K562 (cell line): ENCODE results near the gene SRI. TPM values are rescaled to one million over a fixed set of nuclear protein-coding genes. Genes with fewer than 3 reads are reported as not detected.

Experiments used
- ATAC-seq: fragments of 200-7000 bp; cut with Tn5 transposase; 3 replicates; pipeline ENCODE4 v1.9.1; 2020; ENCODE audit warnings: moderate library complexity
- BruUV-seq: library from RNA; stranded (reverse); fragments of 400-500 nt; replicated peaks from 2 replicates; lab custom pipeline; 2021; lab: Mats Ljungman, UMichigan
- CTCF ChIA-PET: fragments of 300-600 bp; formaldehyde crosslinking; extraction: SDS; loops from one replicate; lab custom pipeline; 2021; ENCODE audit warnings: low intra/inter-chr PET ratio; lab: Yijun Ruan, JAX
- POLR2A ChIA-PET: fragments of 300-600, 350-650 bp; sonication (Branson Sonifier 250); formaldehyde crosslinking; extraction: SDS; loops from one replicate; lab custom pipeline; 2021; ENCODE audit warnings: antibody characterized with exemption, inconsistent platforms; lab: Yijun Ruan, JAX
- DNase-seq, 4 experiments: peaks; one replicate each; pipeline versions ENCODE4 v3.0.0 to v3.0.0-alpha.2; 2011 to 2018; ENCODE audit warnings: low spot score in 3 of 4, mixed read lengths in 3 of 4; ENCODE audit errors: extremely low read depth in 1 of 4
- FAIRE-seq: peaks from 2 replicates; lab custom pipeline; 2011; peaks lifted over from hg19 to GRCh38; lab: Jason Lieb, UNC
- H2AFZ ChIP-seq: 2 replicates; pipeline ENCODE4 v1.6.0; 2011; ENCODE audit warnings: low read depth, low read length, control low read depth, inconsistent platforms
- H3K27ac ChIP-seq: fragments of 200-600 bp; 3 replicates; pipeline ENCODE4 v1.8.0; 2011; ENCODE audit warnings: low read depth, mild to moderate bottlenecking, control low read depth, inconsistent platforms, low read length, moderate library complexity, mixed read lengths; ENCODE audit errors: extremely low read depth
- H3K27me3 ChIP-seq, 2 experiments: fragments of 300-600 bp in 1 of 2; 2 replicates in 1 of 2; 3 replicates in 1 of 2; pipeline versions ENCODE4 v1.6.0 to v1.8.0; 2011; ENCODE audit warnings: inconsistent platforms in 2 of 2, low read length in 2 of 2, mild to moderate bottlenecking in 1 of 2, mixed read lengths in 1 of 2, moderate library complexity in 1 of 2; ENCODE audit not compliant: control insufficient read depth in 2 of 2, insufficient read depth in 2 of 2
- H3K36me3 ChIP-seq: fragments of 300-600 bp; 3 replicates; pipeline ENCODE4 v1.8.0; 2011; ENCODE audit warnings: mild to moderate bottlenecking, low read length, inconsistent platforms; ENCODE audit not compliant: control insufficient read depth, insufficient read depth
- H3K4me1 ChIP-seq, 2 experiments: fragments of 200-600 bp in 1 of 2; replicated peaks in 1 of 2; 2 replicates in 1 of 2; 3 replicates in 1 of 2; pipeline versions ENCODE4 v1.5.1 to v1.8.0; 2011; ENCODE audit warnings: inconsistent platforms in 2 of 2, low read length in 2 of 2, mild to moderate bottlenecking in 1 of 2, mixed read lengths in 1 of 2, moderate library complexity in 1 of 2; ENCODE audit not compliant: control insufficient read depth in 2 of 2, insufficient read depth in 2 of 2
- H3K4me2 ChIP-seq: 2 replicates; pipeline ENCODE4 v1.6.1; 2011; ENCODE audit warnings: low read length, control low read depth, inconsistent platforms, mixed read lengths; ENCODE audit not compliant: insufficient read depth
- H3K4me3 ChIP-seq: fragments of 200-600 bp; sonication (generic), shearing (Covaris generic); 2 replicates; pipeline ENCODE4 v1.5.1; 2016; ENCODE audit warnings: control low read depth, inconsistent platforms
- H3K79me2 ChIP-seq: fragments of 200-600 bp; 3 replicates; pipeline ENCODE4 v1.8.0; 2011; ENCODE audit warnings: low read length, inconsistent platforms; ENCODE audit not compliant: control insufficient read depth, insufficient read depth
- H3K9ac ChIP-seq, 2 experiments: 2 replicates each; pipeline versions ENCODE4 v1.6.0 to v1.6.1; 2011; ENCODE audit warnings: low read depth in 2 of 2, low read length in 2 of 2, control low read depth in 1 of 2, inconsistent platforms in 1 of 2, mild to moderate bottlenecking in 1 of 2, mixed read lengths in 1 of 2; ENCODE audit not compliant: insufficient read depth in 1 of 2
- H3K9me1 ChIP-seq: one replicate; pipeline ENCODE4 v1.6.0; 2011; ENCODE audit warnings: inconsistent platforms, mild to moderate bottlenecking, low read length, moderate library complexity; ENCODE audit not compliant: control insufficient read depth, insufficient read depth
- H3K9me3 ChIP-seq: replicated peaks from 2 replicates; pipeline ENCODE4 v1.5.1; 2011; ENCODE audit warnings: low read depth, low read length, inconsistent platforms; ENCODE audit not compliant: control insufficient read depth, insufficient read depth
- H4K20me1 ChIP-seq: replicated peaks from 2 replicates; pipeline ENCODE4 v1.6.1; 2011; ENCODE audit warnings: low read length, inconsistent platforms, mixed read lengths; ENCODE audit not compliant: control insufficient read depth, insufficient read depth
- FOXP1 ChIP-seq: sonication (generic); formaldehyde crosslinking; IDR thresholded peaks from 2 replicates; pipeline ENCODE4 v1.8.0; 2022; ENCODE audit warnings: mild to moderate bottlenecking, missing genetic modification reagents
- HDAC6 ChIP-seq: IDR thresholded peaks from 2 replicates; pipeline ENCODE4 v1.6.1; 2012; ENCODE audit warnings: low read depth, mild to moderate bottlenecking, control low read depth, inconsistent platforms, low read length, moderate library complexity
- HNRNPK ChIP-seq: fragments of 200-400 bp; formaldehyde crosslinking; IDR thresholded peaks from one replicate; pipeline ENCODE4 v1.6.1; 2018; ENCODE audit warnings: mild to moderate bottlenecking, low read depth, low read length; ENCODE audit not compliant: poor library complexity, severe bottlenecking
- HNRNPLL ChIP-seq: fragments of 200-400 bp; formaldehyde crosslinking; IDR thresholded peaks from 2 replicates; pipeline ENCODE4 v1.6.1; 2017; ENCODE audit warnings: low read length, low read depth, mild to moderate bottlenecking; ENCODE audit not compliant: poor library complexity, severe bottlenecking
- MAFK ChIP-seq: IDR thresholded peaks from 2 replicates; pipeline ENCODE4 v1.6.1; 2011; ENCODE audit warnings: low read length, improper control_type of control experiment
- MTA1 ChIP-seq: fragments of 450-650 bp; IDR thresholded peaks from 2 replicates; pipeline ENCODE4 v1.6.1; 2017; ENCODE audit warnings: borderline replicate concordance
- RFX5 ChIP-seq: IDR thresholded peaks from 2 replicates; pipeline ENCODE4 v1.6.1; 2011; ENCODE audit warnings: low read depth, mild to moderate bottlenecking, improper control_type of control experiment, low read length
- RHOXF2B ChIP-seq: fragments of 250-450 bp; sonication (Bioruptor Pico); conservative IDR thresholded peaks from 2 replicates; pipeline ENCODE4 v1.5.1; 2021
- SNIP1 ChIP-seq: fragments of 450-650 bp; IDR thresholded peaks from 2 replicates; pipeline ENCODE4 v1.7.1; 2017; ENCODE audit warnings: low read depth, mild to moderate bottlenecking
- SPI1 ChIP-seq: IDR thresholded peaks from 2 replicates; pipeline ENCODE4 v1.6.1; 2011; ENCODE audit warnings: low read depth, low read length, control low read depth, borderline replicate concordance
- TCF7L2 ChIP-seq: fragments of 150-350 bp; IDR thresholded peaks from 2 replicates; pipeline ENCODE4 v1.6.1; 2016; ENCODE audit warnings: low read depth, mild to moderate bottlenecking, low read length, moderate library complexity
- ZNF696 ChIP-seq: fragments of 250-450 bp; sonication (Bioruptor Pico); conservative IDR thresholded peaks from 2 replicates; pipeline ENCODE4 v1.4.0; 2020; ENCODE audit warnings: mild to moderate bottlenecking, moderate library complexity
- WGBS: fragments of 100-300 bp; shearing (Covaris generic); methylation state at CpG from one replicate; pipeline ENCODE4 v1.1.6; 2016; ENCODE audit warnings: low coverage, mixed read lengths; ENCODE audit not compliant: insufficient coverage; ENCODE audit errors: missing lambda C conversion rate; 5-methylcytosine and 5-hydroxymethylcytosine counted together
- in situ Hi-C: fragments of 300-500 bp; cut with MboI; formaldehyde crosslinking; loops from 4 replicates; pipeline ENCODE4 v1.15.0; 2018; ENCODE audit warnings: inconsistent platforms, mixed read lengths
- intact Hi-C: fragments of 100-400 bp; cut with micrococcal nuclease; formaldehyde crosslinking; loops from 2 replicates; pipeline ENCODE4 v1.14.2; 2022
- polyA plus RNA-seq, 8 experiments: library from polyadenylated mRNA; depleted of rRNA in 4 of 8; stranded (reverse) in 5 of 8; unstranded in 3 of 8; fragments of >200 nt; fragmentation: Nextera tagmentation in 2 of 8; fragmentation: Illumina TruSeq in 1 of 8; extraction: Ambion mirVana in 2 of 8; extraction: Trizol in 1 of 8; gene quantifications; 2 replicates each; pipeline versions ENCODE4 v1.2.1 to v1.2.3, GENCODE V29; 2011 to 2014; ENCODE audit warnings: inconsistent platforms in 1 of 8, missing spikeins in 1 of 8
- total RNA-seq, 7 experiments: library from RNA; depleted of rRNA in 6 of 7; stranded (reverse); fragments of >200 nt in 6 of 7; fragmentation: Illumina TruSeq in 2 of 7; extraction: Trizol in 2 of 7; gene quantifications; 2 replicates each; pipeline versions ENCODE4 v1.2.1 to v1.2.3, GENCODE V29; 2011 to 2021; ENCODE audit warnings: low replicate concordance in 1 of 7
- TF ChIP-seq, protein P1 (sequence below): IDR thresholded peaks from 2 replicates; pipeline ENCODE4 v1.6.1; 2011; ENCODE audit not compliant: insufficient read length; ENCODE audit errors: extremely low read depth
- TF ChIP-seq, protein P2 (sequence below): sonication (generic); IDR thresholded peaks from 2 replicates; pipeline ENCODE4 v1.6.1; 2016
- TF ChIP-seq, protein P3 (sequence below): fragments of 250-450 bp; sonication (Bioruptor Pico); IDR thresholded peaks from 2 replicates; pipeline ENCODE4 v1.4.0; 2020; ENCODE audit warnings: borderline replicate concordance

SRI gene
- total and polyA plus RNA-seq, 9 of the 15 experiments (the other 6 are each of a cell fraction or from before 2014, with no cell fraction given), result 56.4 to 158 (median 119) TPM

DNA sequence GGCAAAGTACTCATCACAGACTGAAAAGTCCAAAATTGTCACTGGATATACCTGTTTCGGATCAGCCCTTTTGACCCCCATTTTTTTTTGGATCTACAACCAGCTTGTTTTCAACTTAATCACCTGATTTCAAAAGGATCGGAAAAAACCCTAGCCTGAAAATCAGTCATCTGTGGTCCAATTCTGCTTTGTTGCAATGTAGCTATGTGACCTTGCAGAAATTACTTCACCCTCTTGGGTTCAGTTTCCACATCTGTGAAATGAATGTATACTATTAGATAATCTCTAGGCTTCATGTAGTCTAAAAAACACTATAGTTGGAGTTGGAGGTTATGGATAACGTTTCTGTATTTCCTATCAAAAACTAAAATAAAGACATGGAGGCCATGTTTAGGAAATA lies 49.7 kb upstream of the SRI start:
- CTCF ChIA-PET, result no interaction called here
- Histone ChIP-seq H2AFZ (no peak overlapping the region), H3K36me3 (no peaks in the 10 kb centered on the region), H3K9ac (no peak overlapping the region), H3K27me3 (no peaks in the 10 kb centered on the region), H3K9me3 (no peaks in the 10 kb centered on the region), H3K4me1 (no peaks in the 10 kb centered on the region), H3K79me2 (no peaks in the 10 kb centered on the region), H3K27ac (no peak overlapping the region), H4K20me1 (no peaks in the 10 kb centered on the region), H3K4me2 (no peak overlapping the region)
- POLR2A ChIA-PET, result no interaction called here
- WGBS, result 2% methylated on average over 3 of the region's 3 CpGs
- DNase-seq (no peak), FAIRE-seq (no peak), ATAC-seq (no peak)
- BruUV-seq, result no TSS peak
- in situ Hi-C loops, result no loop called here
- intact Hi-C loops, result no loop called here
- TF ChIP-seq FOXP1 (CRISPR knock-in tag) (no peak), MAFK (no peak), HDAC6 (no peak)
- TF ChIP-seq, all 486 proteins: peak for 0
- Histone ChIP-seq H3K9me1 (no peaks in the 10 kb centered on the region), H3K4me3 (no peak overlapping the region)

DNA sequence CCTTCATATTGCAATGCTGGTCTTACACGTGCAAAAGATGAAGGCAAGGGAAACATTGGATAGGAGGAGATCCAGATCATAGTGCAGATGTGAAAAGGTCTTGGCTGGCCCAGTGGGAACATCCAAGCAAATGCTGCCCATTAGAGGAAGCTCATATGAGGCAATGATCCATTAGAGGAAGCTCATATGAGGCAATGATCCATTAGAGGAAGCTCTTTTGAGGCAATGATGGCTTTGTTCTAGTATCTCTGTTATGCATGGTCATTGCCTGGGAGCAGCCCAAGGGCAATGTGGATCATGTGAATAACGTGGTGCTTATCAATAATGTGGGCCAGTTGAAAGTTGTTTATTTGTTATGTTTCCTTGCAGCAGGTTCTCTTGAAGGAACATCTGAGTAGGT lies 49.0 kb upstream of the SRI start:
- no peak overlapping the region for H3K4me2 ChIP-seq
- no peak overlapping the region for H2AFZ ChIP-seq
- ChIA-PET CTCF (no interaction called here), POLR2A (no interaction called here)
- BruUV-seq, result no TSS peak
- in situ Hi-C loops, result no loop called here
- H4K20me1 ChIP-seq, result no peaks in the 10 kb centered on the region
- no peaks in the 10 kb centered on the region for H3K4me1 ChIP-seq
- H3K27ac ChIP-seq, result no peak overlapping the region
- H3K36me3 ChIP-seq, result no peaks in the 10 kb centered on the region
- FAIRE-seq, result no peak
- 3% methylated on average over 2 of the region's 2 CpGs for WGBS
- no peak overlapping the region for H3K9ac ChIP-seq
- H3K79me2 ChIP-seq, result no peaks in the 10 kb centered on the region
- intact Hi-C loops, result no loop called here
- DNase-seq, result no peak
- H3K27me3 ChIP-seq, result no peaks in the 10 kb centered on the region
- no peak for ATAC-seq
- no peak overlapping the region for H3K4me3 ChIP-seq
- no peaks in the 10 kb centered on the region for H3K9me3 ChIP-seq
- H3K9me1 ChIP-seq, result no peaks in the 10 kb centered on the region
- no peak for TF ChIP-seq HNRNPLL
- no peak for TF ChIP-seq HNRNPK
- no peak for TF ChIP-seq TCF7L2
- TF ChIP-seq, protein P1, sequence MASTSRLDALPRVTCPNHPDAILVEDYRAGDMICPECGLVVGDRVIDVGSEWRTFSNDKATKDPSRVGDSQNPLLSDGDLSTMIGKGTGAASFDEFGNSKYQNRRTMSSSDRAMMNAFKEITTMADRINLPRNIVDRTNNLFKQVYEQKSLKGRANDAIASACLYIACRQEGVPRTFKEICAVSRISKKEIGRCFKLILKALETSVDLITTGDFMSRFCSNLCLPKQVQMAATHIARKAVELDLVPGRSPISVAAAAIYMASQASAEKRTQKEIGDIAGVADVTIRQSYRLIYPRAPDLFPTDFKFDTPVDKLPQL, result no peak
- TF ChIP-seq RHOXF2B (CRISPR knock-in tag), result no peak
- TF ChIP-seq SNIP1, result no peak
- TF ChIP-seq SPI1, result no peak
- no peak for TF ChIP-seq RFX5
- TF ChIP-seq, protein P2, sequence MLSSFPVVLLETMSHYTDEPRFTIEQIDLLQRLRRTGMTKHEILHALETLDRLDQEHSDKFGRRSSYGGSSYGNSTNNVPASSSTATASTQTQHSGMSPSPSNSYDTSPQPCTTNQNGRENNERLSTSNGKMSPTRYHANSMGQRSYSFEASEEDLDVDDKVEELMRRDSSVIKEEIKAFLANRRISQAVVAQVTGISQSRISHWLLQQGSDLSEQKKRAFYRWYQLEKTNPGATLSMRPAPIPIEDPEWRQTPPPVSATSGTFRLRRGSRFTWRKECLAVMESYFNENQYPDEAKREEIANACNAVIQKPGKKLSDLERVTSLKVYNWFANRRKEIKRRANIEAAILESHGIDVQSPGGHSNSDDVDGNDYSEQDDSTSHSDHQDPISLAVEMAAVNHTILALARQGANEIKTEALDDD, result no peak
- TF ChIP-seq ZNF696, result no peak
- TF ChIP-seq, protein P3, sequence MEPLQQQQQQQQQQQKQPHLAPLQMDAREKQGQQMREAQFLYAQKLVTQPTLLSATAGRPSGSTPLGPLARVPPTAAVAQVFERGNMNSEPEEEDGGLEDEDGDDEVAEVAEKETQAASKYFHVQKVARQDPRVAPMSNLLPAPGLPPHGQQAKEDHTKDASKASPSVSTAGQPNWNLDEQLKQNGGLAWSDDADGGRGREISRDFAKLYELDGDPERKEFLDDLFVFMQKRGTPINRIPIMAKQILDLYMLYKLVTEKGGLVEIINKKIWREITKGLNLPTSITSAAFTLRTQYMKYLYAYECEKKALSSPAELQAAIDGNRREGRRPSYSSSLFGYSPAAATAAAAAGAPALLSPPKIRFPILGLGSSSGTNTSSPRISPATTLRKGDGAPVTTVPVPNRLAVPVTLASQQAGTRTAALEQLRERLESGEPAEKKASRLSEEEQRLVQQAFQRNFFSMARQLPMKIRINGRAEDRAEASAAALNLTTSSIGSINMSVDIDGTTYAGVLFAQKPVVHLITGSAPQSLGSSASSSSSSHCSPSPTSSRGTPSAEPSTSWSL (CRISPR knock-in tag), result no peak
- no peak for TF ChIP-seq MTA1
